ENCODE measurements around the gene CDC42BPA. TPM values are rescaled to one million over a fixed set of nuclear protein-coding genes. Genes with fewer than 3 reads are reported as not detected.

Gene CDC42BPA
- total RNA-seq, 1 experiment from 2014 or later, result 30.1 TPM

- no peak for TF ChIP-seq CTCF (conservative IDR thresholded peaks at IDR 0.05)
Measured at GRCh38 chr1:227260433-227260832, 57.9 kb downstream of the CDC42BPA start.

More at GRCh38 chr1:227260433-227260832, 57.9 kb downstream of the CDC42BPA start:
- H4K91ac ChIP-seq (ENCODE audit: insufficient read length, low read depth, low read length), result no peak overlapping the region
- H2BK120ac ChIP-seq (ENCODE audit: low read depth, low read length, poor library complexity, severe bottlenecking), result no peak overlapping the region
- DNase-seq, result no peak
- H3K4me1 ChIP-seq (ENCODE audit: insufficient read depth, low read length), result no peaks in the 10 kb centered on the region
- no peak overlapping the region for H2BK15ac ChIP-seq (ENCODE audit: low read depth, low read length)
- H4K8ac ChIP-seq (replicated peaks; ENCODE audit: insufficient read length, low read depth, low read length), result no peak overlapping the region
- Mint-ChIP-seq H3K4me3 (no peak overlapping the region), H3K4me1 (peaks cover 13% of the 10 kb centered on the region in 2 experiments), H3K27me3 (ENCODE audit: low read depth) (no peaks in the 10 kb centered on the region), H3K9me3 (no peaks in the 10 kb centered on the region), H3K36me3 (ENCODE audit: insufficient read depth in 1 of 3, low read depth in 3 of 3) (no peaks in the 10 kb centered on the region), H3K27ac (0 out of 7 replicates have a peak overlapping the region, but pooled peaks of 1 of the 3 experiments have one; percentile 10)
- no peak overlapping the region for H2AFZ ChIP-seq (ENCODE audit: low read length)
- no peak overlapping the region for H3K27ac ChIP-seq (ENCODE audit: insufficient read length, low read depth, low read length)
- no peaks in the 10 kb centered on the region for H3K79me1 ChIP-seq (ENCODE audit: insufficient read depth, low read depth, low read length, poor library complexity, severe bottlenecking)
- no peak overlapping the region for H2AK5ac ChIP-seq (ENCODE audit: insufficient read length, low read length)
- H3K79me2 ChIP-seq (ENCODE audit: insufficient read depth, low read length), result peaks cover 6% of the 10 kb centered on the region; the same call in 1 of the 2 replicates
- H3K23me2 ChIP-seq (ENCODE audit: insufficient read length, low read depth, low read length, poor library complexity, severe bottlenecking), result no peaks in the 10 kb centered on the region
- no peak overlapping the region for H3K14ac ChIP-seq (ENCODE audit: insufficient read depth, low read length)
- no peaks in the 10 kb centered on the region for H3K9me3 ChIP-seq (ENCODE audit: control insufficient read depth, low read depth, low read length)
- no peak overlapping the region for H2BK5ac ChIP-seq (ENCODE audit: insufficient read length, low read length)
- no peak overlapping the region for H3K23ac ChIP-seq (ENCODE audit: insufficient read length, low read depth, low read length)
- H3K18ac ChIP-seq (ENCODE audit: insufficient read length, low read depth, low read length), result no peak overlapping the region
- H3K9ac ChIP-seq (ENCODE audit: extremely low read depth, insufficient read length, low read length), result no peak overlapping the region
- H2BK20ac ChIP-seq (ENCODE audit: low read depth, low read length, poor library complexity, severe bottlenecking), result no peak overlapping the region
- no peak overlapping the region for H2BK12ac ChIP-seq (ENCODE audit: insufficient read length, low read depth, low read length)
- H4K5ac ChIP-seq (ENCODE audit: insufficient read length, low read depth, low read length), result no peak overlapping the region
- no peak overlapping the region for H3K56ac ChIP-seq (ENCODE audit: insufficient read length, low read depth, low read length)
- no peaks in the 10 kb centered on the region for H4K20me1 ChIP-seq (ENCODE audit: control insufficient read depth, insufficient read depth, insufficient read length)
- H3K4me2 ChIP-seq (ENCODE audit: insufficient read depth, insufficient read length, low read length), result no peak overlapping the region
- H3K27me3 ChIP-seq (ENCODE audit: insufficient read depth, low read length), result no peaks in the 10 kb centered on the region
- H3K4ac ChIP-seq (ENCODE audit: low read depth, low read length), result no peak overlapping the region
- no peak overlapping the region for H3T11ph ChIP-seq (ENCODE audit: low read length)
- no CpG with 5 or more reads among the region's 2 CpGs for WGBS (ENCODE audit: extremely low coverage, insufficient read length, low lambda C conversion rate)

Measured in H9 (cell line).